HL-60 (cell line): ENCODE data around the gene NEK3.
"Not testable (repeated sequence)": the region's sequence is repeated elsewhere in the genome, so short reads cannot be mapped to it uniquely, and the experiment has no call there.

Experiments
- DNase-seq, 2 experiments: peaks; one replicate each; pipeline ENCODE4 v3.0.0-alpha.2; 2010 to 2020; ENCODE audit warnings: low read depth in 1 of 2, low spot score in 1 of 2
- H3K27ac ChIP-seq: fragments of 250-450 bp; sonication (Bioruptor Pico); replicated peaks from 2 replicates; pipeline ENCODE4 v1.5.1; 2020; ENCODE audit warnings: mild to moderate bottlenecking, moderate library complexity
- H3K27me3 ChIP-seq: fragments of 250-450 bp; sonication (Bioruptor Pico); 2 replicates; pipeline ENCODE4 v1.5.1; 2021; ENCODE audit warnings: mild to moderate bottlenecking, moderate library complexity; ENCODE audit not compliant: insufficient read depth, poor library complexity, severe bottlenecking
- H3K4me3 ChIP-seq: replicated peaks from 2 replicates; pipeline ENCODE4 v1.5.1; 2011; ENCODE audit warnings: mild to moderate bottlenecking, control low read depth, low read length; ENCODE audit not compliant: insufficient read depth
- CTCF ChIP-seq: IDR thresholded peaks from one replicate; pipeline ENCODE4 v1.5.1; 2011; ENCODE audit warnings: low read length, control low read depth, inconsistent platforms; ENCODE audit not compliant: insufficient read depth
- GABPA ChIP-seq: IDR thresholded peaks from 2 replicates; pipeline ENCODE4 v1.6.1; 2012; ENCODE audit warnings: low read depth
- POLR2AphosphoS5 ChIP-seq: IDR thresholded peaks from 2 replicates; pipeline ENCODE4 v1.6.1; 2012; ENCODE audit warnings: low read depth
- REST ChIP-seq: IDR thresholded peaks from 2 replicates; pipeline ENCODE4 v1.6.1; 2012; ENCODE audit warnings: low read depth; ENCODE audit not compliant: insufficient replicate concordance
- SPI1 ChIP-seq: IDR thresholded peaks from 2 replicates; pipeline ENCODE4 v1.6.1; 2012; ENCODE audit warnings: low read depth, mild to moderate bottlenecking, borderline replicate concordance

Gene NEK3

GRCh38 chr13:52085421-52085820 is 74.0 kb downstream of the NEK3 start:
- TF ChIP-seq CTCF: no peak
- no peak for TF ChIP-seq REST
- TF ChIP-seq POLR2AphosphoS5: no peak
- TF ChIP-seq SPI1: no peak
- no peak for TF ChIP-seq GABPA
- Histone ChIP-seq H3K4me3 (no peak overlapping the region), H3K27me3 (no peaks in the 10 kb centered on the region), H3K27ac (no peak overlapping the region)
- DNase-seq: no peak

- not testable (repeated sequence) for H3K27me3 ChIP-seq, DNase-seq, H3K27ac ChIP-seq, H3K4me3 ChIP-seq
Observed at GRCh38 chr13:52084981-52085380, 74.4 kb downstream of the NEK3 start.
